Ishikawa (cell line): ENCODE measurements around the gene MKLN1.

Experiments used
- CEBPB ChIP-seq: IDR thresholded peaks from 2 replicates; pipeline ENCODE4 v1.6.1; 2012
- CREB1 ChIP-seq: IDR thresholded peaks from 2 replicates; pipeline ENCODE4 v1.6.1; 2012; ENCODE audit warnings: low read depth
- EP300 ChIP-seq: IDR thresholded peaks from 2 replicates; pipeline ENCODE4 v1.6.1; 2012; ENCODE audit warnings: borderline replicate concordance
- FOXM1 ChIP-seq: IDR thresholded peaks from 2 replicates; pipeline ENCODE4 v1.6.1; 2012; ENCODE audit warnings: low read depth, borderline replicate concordance
- NFIC ChIP-seq: IDR thresholded peaks from 2 replicates; pipeline ENCODE4 v1.6.1; 2012
- RAD21 ChIP-seq: IDR thresholded peaks from 2 replicates; pipeline ENCODE4 v1.6.1; 2012; ENCODE audit warnings: low read depth
- TAF1 ChIP-seq: IDR thresholded peaks from 2 replicates; pipeline ENCODE4 v1.6.1; 2012; ENCODE audit warnings: low read depth, mild to moderate bottlenecking
- TCF12 ChIP-seq: IDR thresholded peaks from 2 replicates; pipeline ENCODE4 v1.6.1; 2012; ENCODE audit warnings: low read depth
- TEAD4 ChIP-seq: IDR thresholded peaks from 2 replicates; pipeline ENCODE4 v1.6.1; 2012
- YY1 ChIP-seq: IDR thresholded peaks from 2 replicates; pipeline ENCODE4 v1.6.1; 2012; ENCODE audit warnings: low read depth
- ZBTB7A ChIP-seq: IDR thresholded peaks from 2 replicates; pipeline ENCODE4 v1.6.1; 2012; ENCODE audit warnings: low read depth
- TF ChIP-seq, protein P1 (sequence below): IDR thresholded peaks from 2 replicates; pipeline ENCODE4 v1.6.1; 2012
- TF ChIP-seq, protein P2 (sequence below): IDR thresholded peaks from 2 replicates; pipeline ENCODE4 v1.6.1; 2012
- TF ChIP-seq, protein P3 (sequence below): IDR thresholded peaks from 2 replicates; pipeline ENCODE4 v1.6.1; 2012; ENCODE audit warnings: low read depth, mild to moderate bottlenecking

DNA sequence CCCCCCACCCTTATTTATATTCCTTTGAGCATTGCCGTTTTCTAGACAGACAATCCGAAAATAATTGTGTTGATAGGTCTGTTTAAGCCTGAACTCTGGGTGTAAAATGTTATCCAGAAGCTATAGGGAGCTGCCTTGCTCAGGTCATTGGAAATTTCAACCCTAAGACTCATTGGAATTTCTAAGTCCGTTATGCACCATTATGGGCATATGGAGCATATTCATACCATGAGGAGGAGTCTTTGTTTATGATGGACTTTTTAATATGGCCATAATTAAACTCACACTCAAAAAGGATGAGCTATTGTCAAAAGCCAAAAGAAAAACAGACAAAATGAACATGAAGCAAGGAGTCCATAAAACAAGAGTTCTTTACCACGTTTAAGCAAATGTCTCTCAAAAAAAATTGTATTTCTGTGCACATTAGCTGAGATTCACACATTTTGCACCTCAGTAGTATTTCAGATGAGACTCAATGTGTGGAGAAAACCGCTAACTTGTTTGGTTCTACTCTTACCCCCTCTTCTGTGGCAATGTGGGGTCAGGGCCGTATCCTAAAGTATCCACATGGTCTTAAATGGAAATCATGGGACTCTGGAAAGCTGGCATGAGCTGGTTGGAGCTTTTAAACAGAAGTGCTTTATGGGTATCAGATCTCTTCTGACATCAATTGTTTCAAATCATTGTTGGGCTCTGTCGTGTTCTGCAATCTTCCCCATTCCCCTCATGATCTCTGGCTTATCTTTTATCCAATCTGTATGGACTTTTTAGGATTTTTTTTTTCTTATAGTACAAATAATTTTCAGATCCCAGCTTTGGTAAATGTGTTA lies 168.2 kb downstream of the MKLN1 start:
- TF ChIP-seq TEAD4 (no peak), CREB1 (no peak), RAD21 (no peak), EP300 (no peak), TAF1 (no peak), ZBTB7A (no peak), CEBPB (no peak), TCF12 (no peak), YY1 (no peak), NFIC (no peak), FOXM1 (no peak)
- TF ChIP-seq, protein P1, sequence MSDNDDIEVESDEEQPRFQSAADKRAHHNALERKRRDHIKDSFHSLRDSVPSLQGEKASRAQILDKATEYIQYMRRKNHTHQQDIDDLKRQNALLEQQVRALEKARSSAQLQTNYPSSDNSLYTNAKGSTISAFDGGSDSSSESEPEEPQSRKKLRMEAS: no peak
- TF ChIP-seq, protein P2, sequence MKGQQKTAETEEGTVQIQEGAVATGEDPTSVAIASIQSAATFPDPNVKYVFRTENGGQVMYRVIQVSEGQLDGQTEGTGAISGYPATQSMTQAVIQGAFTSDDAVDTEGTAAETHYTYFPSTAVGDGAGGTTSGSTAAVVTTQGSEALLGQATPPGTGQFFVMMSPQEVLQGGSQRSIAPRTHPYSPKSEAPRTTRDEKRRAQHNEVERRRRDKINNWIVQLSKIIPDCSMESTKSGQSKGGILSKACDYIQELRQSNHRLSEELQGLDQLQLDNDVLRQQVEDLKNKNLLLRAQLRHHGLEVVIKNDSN: no peak
- TF ChIP-seq, protein P3, sequence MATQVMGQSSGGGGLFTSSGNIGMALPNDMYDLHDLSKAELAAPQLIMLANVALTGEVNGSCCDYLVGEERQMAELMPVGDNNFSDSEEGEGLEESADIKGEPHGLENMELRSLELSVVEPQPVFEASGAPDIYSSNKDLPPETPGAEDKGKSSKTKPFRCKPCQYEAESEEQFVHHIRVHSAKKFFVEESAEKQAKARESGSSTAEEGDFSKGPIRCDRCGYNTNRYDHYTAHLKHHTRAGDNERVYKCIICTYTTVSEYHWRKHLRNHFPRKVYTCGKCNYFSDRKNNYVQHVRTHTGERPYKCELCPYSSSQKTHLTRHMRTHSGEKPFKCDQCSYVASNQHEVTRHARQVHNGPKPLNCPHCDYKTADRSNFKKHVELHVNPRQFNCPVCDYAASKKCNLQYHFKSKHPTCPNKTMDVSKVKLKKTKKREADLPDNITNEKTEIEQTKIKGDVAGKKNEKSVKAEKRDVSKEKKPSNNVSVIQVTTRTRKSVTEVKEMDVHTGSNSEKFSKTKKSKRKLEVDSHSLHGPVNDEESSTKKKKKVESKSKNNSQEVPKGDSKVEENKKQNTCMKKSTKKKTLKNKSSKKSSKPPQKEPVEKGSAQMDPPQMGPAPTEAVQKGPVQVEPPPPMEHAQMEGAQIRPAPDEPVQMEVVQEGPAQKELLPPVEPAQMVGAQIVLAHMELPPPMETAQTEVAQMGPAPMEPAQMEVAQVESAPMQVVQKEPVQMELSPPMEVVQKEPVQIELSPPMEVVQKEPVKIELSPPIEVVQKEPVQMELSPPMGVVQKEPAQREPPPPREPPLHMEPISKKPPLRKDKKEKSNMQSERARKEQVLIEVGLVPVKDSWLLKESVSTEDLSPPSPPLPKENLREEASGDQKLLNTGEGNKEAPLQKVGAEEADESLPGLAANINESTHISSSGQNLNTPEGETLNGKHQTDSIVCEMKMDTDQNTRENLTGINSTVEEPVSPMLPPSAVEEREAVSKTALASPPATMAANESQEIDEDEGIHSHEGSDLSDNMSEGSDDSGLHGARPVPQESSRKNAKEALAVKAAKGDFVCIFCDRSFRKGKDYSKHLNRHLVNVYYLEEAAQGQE: no peak
